HG03521 (cell line): ENCODE measurements around the gene ABHD2.

Experiments
- ATAC-seq: cut with Tn5 transposase; IDR thresholded peaks from one replicate; pipeline ENCODE4 v1.9.1; 2021; ENCODE audit warnings: mild to moderate bottlenecking, moderate library complexity; ENCODE audit not compliant: unreplicated experiment

The ABHD2 gene

GRCh38 chr15:89161666-89162065 is 73.4 kb downstream of the ABHD2 start:
- ATAC-seq, result no peak

- ATAC-seq, result no peak
Observed at GRCh38 chr15:89163271-89164055, 75.2 kb downstream of the ABHD2 start.

- ATAC-seq, result no peak
Observed at GRCh38 chr15:89164712-89165211, 76.5 kb downstream of the ABHD2 start.

GRCh38 chr15:89165677-89166076 is 77.4 kb downstream of the ABHD2 start:
- ATAC-seq, result no peak

- peak; percentile 54 for ATAC-seq
Observed at GRCh38 chr15:89167267-89168176, 79.3 kb downstream of the ABHD2 start.

GRCh38 chr15:89168316-89168833 is 80.1 kb downstream of the ABHD2 start:
- ATAC-seq, result no peak

- no peak for ATAC-seq
Observed at GRCh38 chr15:89170364-89170763, 82.1 kb downstream of the ABHD2 start.

- no peak for ATAC-seq
Observed at GRCh38 chr15:89171136-89172072, 83.1 kb downstream of the ABHD2 start.

- no peak for ATAC-seq
Observed at GRCh38 chr15:89172921-89173320, 84.7 kb downstream of the ABHD2 start.

GRCh38 chr15:89174476-89174875 is 86.2 kb downstream of the ABHD2 start:
- no peak for ATAC-seq

- ATAC-seq, result no peak
Observed at GRCh38 chr15:89175617-89176191, 87.4 kb downstream of the ABHD2 start.

- no peak for ATAC-seq
Observed at GRCh38 chr15:89177116-89177515, 88.9 kb downstream of the ABHD2 start.

GRCh38 chr15:89177633-89178306 is 89.5 kb downstream of the ABHD2 start:
- no peak for ATAC-seq

- no peak for ATAC-seq
Observed at GRCh38 chr15:89178307-89178977, 90.2 kb downstream of the ABHD2 start.

- no peak for ATAC-seq
Observed at GRCh38 chr15:89179966-89180875, 92.0 kb downstream of the ABHD2 start.

- ATAC-seq, result no peak
Observed at GRCh38 chr15:89184357-89184756, 96.1 kb downstream of the ABHD2 start.

- no peak for ATAC-seq
Observed at GRCh38 chr15:89184886-89185526, 96.8 kb downstream of the ABHD2 start.
